HG03342 (cell line): ENCODE measurements around the gene HES6.
"Not testable (repeated sequence)": the region's sequence is repeated elsewhere in the genome, so short reads cannot be mapped to it uniquely, and the experiment has no call there.

Experiments
- ATAC-seq: cut with Tn5 transposase; IDR thresholded peaks from one replicate; pipeline ENCODE4 v1.9.1; 2021; ENCODE audit warnings: mild to moderate bottlenecking, moderate library complexity; ENCODE audit not compliant: unreplicated experiment

HES6 gene

GRCh38 chr2:238274152-238274865 lies 34.5 kb upstream of the HES6 start:
- ATAC-seq, result no peak

- not testable (repeated sequence) for ATAC-seq
Observed at GRCh38 chr2:238273433-238273832, 33.6 kb upstream of the HES6 start.

- no peak for ATAC-seq
Observed at GRCh38 chr2:238272156-238272555, 32.3 kb upstream of the HES6 start.

- ATAC-seq, result not testable (repeated sequence)
Observed at GRCh38 chr2:238271686-238272085, 31.8 kb upstream of the HES6 start.

- no peak for ATAC-seq
Observed at GRCh38 chr2:238271061-238271554, 31.3 kb upstream of the HES6 start.

- ATAC-seq, result no peak
Observed at GRCh38 chr2:238270606-238271005, 30.8 kb upstream of the HES6 start.

GRCh38 chr2:238269741-238270140 lies 29.9 kb upstream of the HES6 start:
- ATAC-seq, result no peak

- no peak for ATAC-seq
Observed at GRCh38 chr2:238267884-238268680, 28.2 kb upstream of the HES6 start.

- no peak for ATAC-seq
Observed at GRCh38 chr2:238267341-238267710, 27.5 kb upstream of the HES6 start.

GRCh38 chr2:238265605-238266004 lies 25.8 kb upstream of the HES6 start:
- no peak for ATAC-seq

- ATAC-seq, result no peak
Observed at GRCh38 chr2:238264072-238264460, 24.2 kb upstream of the HES6 start.

GRCh38 chr2:238263204-238264071 lies 23.6 kb upstream of the HES6 start:
- ATAC-seq, result no peak

- no peak for ATAC-seq
Observed at GRCh38 chr2:238262496-238263122, 22.8 kb upstream of the HES6 start.

- no peak for ATAC-seq
Observed at GRCh38 chr2:238261718-238262375, 22.0 kb upstream of the HES6 start.

GRCh38 chr2:238260883-238261282 lies 21.0 kb upstream of the HES6 start:
- ATAC-seq, result no peak

GRCh38 chr2:238259061-238260020 lies 19.5 kb upstream of the HES6 start:
- no peak for ATAC-seq

- ATAC-seq, result no peak
Observed at GRCh38 chr2:238257786-238258700, 18.2 kb upstream of the HES6 start.

GRCh38 chr2:238256594-238257104 lies 16.8 kb upstream of the HES6 start:
- no peak for ATAC-seq
